ENCODE measurements around the gene SERBP1. TPM values are rescaled to one million over a fixed set of nuclear protein-coding genes. Genes with fewer than 3 reads are reported as not detected.

The SERBP1 gene
- total RNA-seq, 1 donor from 2014 or later: 125 TPM

- Histone ChIP-seq H3K4me1 (peaks cover 15% of the 10 kb centered on the region), H3K27ac (replicated peaks) (no peak overlapping the region)
- intact Hi-C loops (cut with micrococcal nuclease): no loop called here
Observed at GRCh38 chr1:67469431-67469830, 39.2 kb upstream of the SERBP1 start.

GRCh38 chr1:67468066-67468718 lies 38.0 kb upstream of the SERBP1 start:
- intact Hi-C loops (cut with micrococcal nuclease): no loop called here
- Histone ChIP-seq H3K27ac (replicated peaks) (no peak overlapping the region), H3K27me3 (ENCODE audit: low read depth) (no peaks in the 10 kb centered on the region), H3K36me3 (no peaks in the 10 kb centered on the region), H3K9me3 (replicated peaks) (no peaks in the 10 kb centered on the region), H3K4me3 (no peak overlapping the region), H3K4me1 (peaks cover 22% of the 10 kb centered on the region)
- no peak for TF ChIP-seq CTCF (IDR thresholded peaks at IDR 0.05; ENCODE audit: borderline replicate concordance)
- no peak for DNase-seq

More at GRCh38 chr1:67469431-67469830, 39.2 kb upstream of the SERBP1 start:
- no peaks in the 10 kb centered on the region for H3K9me3 ChIP-seq (replicated peaks)
- H3K36me3 ChIP-seq: no peaks in the 10 kb centered on the region
- DNase-seq: no peak
- TF ChIP-seq CTCF (IDR thresholded peaks at IDR 0.05; ENCODE audit: borderline replicate concordance): no peak
- no peak overlapping the region for H3K4me3 ChIP-seq
- H3K27me3 ChIP-seq (ENCODE audit: low read depth): no peaks in the 10 kb centered on the region

DNA sequence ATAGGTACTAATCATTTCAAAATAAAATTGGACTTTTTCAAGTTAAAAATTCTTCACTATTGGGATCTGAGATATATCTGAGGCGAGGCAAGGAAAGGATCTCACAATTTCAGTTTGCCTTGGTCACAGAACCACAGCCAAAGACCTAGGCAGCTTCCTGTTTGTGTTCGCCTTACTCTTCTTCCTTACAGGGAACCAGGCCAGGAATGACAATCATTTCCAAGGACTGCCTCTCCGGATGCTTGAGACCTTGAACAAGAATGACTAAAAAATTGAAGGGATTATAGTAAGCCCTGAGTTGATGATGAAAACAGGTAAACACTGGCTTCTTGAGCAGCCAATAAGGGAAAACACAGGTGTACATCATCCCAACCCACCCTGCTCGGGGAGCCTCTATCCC lies 35.2 kb upstream of the SERBP1 start:
- TF ChIP-seq CTCF (IDR thresholded peaks at IDR 0.05; ENCODE audit: borderline replicate concordance): no peak
- H3K9me3 ChIP-seq (replicated peaks): no peaks in the 10 kb centered on the region

DNA sequence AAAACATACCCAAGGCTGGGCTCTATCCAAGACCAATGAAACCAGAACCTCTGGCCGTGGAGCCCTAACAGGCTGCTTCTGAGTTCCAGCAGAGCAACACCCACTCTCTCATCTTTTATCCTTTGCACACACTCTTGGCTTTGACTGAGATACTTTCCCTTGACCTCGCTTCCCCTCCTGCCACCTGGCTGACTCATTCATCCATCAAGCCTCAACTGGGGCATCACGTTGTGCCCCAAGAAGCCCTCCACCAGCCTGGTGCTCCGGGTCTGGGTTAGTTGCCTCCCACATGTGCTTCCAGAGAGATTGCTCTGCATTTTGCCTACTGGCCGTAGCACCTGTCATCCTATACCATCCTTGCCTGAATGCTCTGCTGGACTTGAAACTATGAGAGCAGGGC lies 34.5 kb upstream of the SERBP1 start:
- Histone ChIP-seq H3K27ac (replicated peaks) (no peak overlapping the region), H3K4me3 (no peak overlapping the region), H3K27me3 (ENCODE audit: low read depth) (no peaks in the 10 kb centered on the region), H3K4me1 (peaks cover 42% of the 10 kb centered on the region), H3K9me3 (replicated peaks) (no peaks in the 10 kb centered on the region), H3K36me3 (no peaks in the 10 kb centered on the region)
- no peak for TF ChIP-seq CTCF (IDR thresholded peaks at IDR 0.05; ENCODE audit: borderline replicate concordance)
- DNase-seq: no peak
- intact Hi-C loops (cut with micrococcal nuclease): no loop called here

More for the DNA sequence above, 35.2 kb upstream of the SERBP1 start:
- DNase-seq: no peak
- no peak overlapping the region for H3K27ac ChIP-seq (replicated peaks)
- H3K4me1 ChIP-seq: peaks cover 36% of the 10 kb centered on the region
- intact Hi-C loops (cut with micrococcal nuclease): no loop called here
- no peaks in the 10 kb centered on the region for H3K36me3 ChIP-seq
- no peaks in the 10 kb centered on the region for H3K27me3 ChIP-seq (ENCODE audit: low read depth)
- no peak overlapping the region for H3K4me3 ChIP-seq

- no peaks in the 10 kb centered on the region for H3K27me3 ChIP-seq (ENCODE audit: low read depth)
- no peak overlapping the region for H3K4me3 ChIP-seq
- H3K4me1 ChIP-seq: peaks cover 45% of the 10 kb centered on the region
- intact Hi-C loops (cut with micrococcal nuclease): no loop called here
- peak overlapping the region; percentile 87 for H3K27ac ChIP-seq (replicated peaks)
- H3K36me3 ChIP-seq: no peaks in the 10 kb centered on the region
- H3K9me3 ChIP-seq (replicated peaks): no peaks in the 10 kb centered on the region
- no peak for TF ChIP-seq CTCF (IDR thresholded peaks at IDR 0.05; ENCODE audit: borderline replicate concordance)
- DNase-seq: no peak
Observed at GRCh38 chr1:67464058-67464457, 33.9 kb upstream of the SERBP1 start.
